Fibroblast of lung (primary cell): ENCODE results near the gene GPR26. TPM values are rescaled to one million over a fixed set of nuclear protein-coding genes. Genes with fewer than 3 reads are reported as not detected.

Source experiments
- DNase-seq, 2 donors: peaks; one replicate each; pipeline versions ENCODE4 v3.0.0 to v3.0.0-alpha.2; 2010; ENCODE audit warnings: low read depth in 2 of 2
- H2AFZ ChIP-seq: 2 replicates; pipeline ENCODE4 v1.5.1; 2012; ENCODE audit warnings: low read length, control low read depth, inconsistent platforms
- H3K27ac ChIP-seq: 2 replicates; pipeline ENCODE4 v1.5.1; 2011; ENCODE audit warnings: low read length, control low read depth; ENCODE audit not compliant: insufficient read depth
- H3K27me3 ChIP-seq: 2 replicates; pipeline ENCODE4 v1.5.1; 2011; ENCODE audit warnings: mild to moderate bottlenecking, low read length; ENCODE audit not compliant: control insufficient read depth, insufficient read depth
- H3K36me3 ChIP-seq: 2 replicates; pipeline ENCODE4 v1.5.1; 2011; ENCODE audit warnings: low read length; ENCODE audit not compliant: control insufficient read depth, insufficient read depth
- H3K4me1 ChIP-seq: 2 replicates; pipeline ENCODE4 v1.5.1; 2011; ENCODE audit warnings: low read length; ENCODE audit not compliant: control insufficient read depth, insufficient read depth; ENCODE audit errors: extremely low read depth
- H3K4me2 ChIP-seq: 2 replicates; pipeline ENCODE4 v1.5.1; 2011; ENCODE audit warnings: low read length, control low read depth; ENCODE audit not compliant: insufficient read depth; ENCODE audit errors: extremely low read depth
- H3K4me3 ChIP-seq, 4 experiments: fragments of 200-600 bp in 1 of 4; sonication (generic) in 1 of 4; replicated peaks in 1 of 4; 2 replicates each; pipeline ENCODE4 v1.5.1; 2011 to 2016; ENCODE audit warnings: low read length in 4 of 4, low read depth in 3 of 4, mild to moderate bottlenecking in 3 of 4, control low read depth in 2 of 4, inconsistent platforms in 1 of 4, mixed read lengths in 1 of 4; ENCODE audit not compliant: insufficient read depth in 1 of 4; ENCODE audit errors: control extremely low read depth in 1 of 4
- H3K79me2 ChIP-seq: 2 replicates; pipeline ENCODE4 v1.5.1; 2012; ENCODE audit warnings: mild to moderate bottlenecking, low read length, inconsistent platforms; ENCODE audit not compliant: control insufficient read depth, insufficient read depth
- H3K9ac ChIP-seq: 2 replicates; pipeline ENCODE4 v1.5.1; 2011; ENCODE audit warnings: mild to moderate bottlenecking, low read length, control low read depth; ENCODE audit not compliant: insufficient read depth
- H3K9me3 ChIP-seq: 2 replicates; pipeline ENCODE4 v1.5.1; 2012; ENCODE audit warnings: low read depth, low read length; ENCODE audit not compliant: control insufficient read depth, insufficient read depth
- H4K20me1 ChIP-seq: 2 replicates; pipeline ENCODE4 v1.5.1; 2011; ENCODE audit warnings: low read length; ENCODE audit not compliant: control insufficient read depth, insufficient read depth; ENCODE audit errors: extremely low read depth
- EZH2 ChIP-seq: IDR thresholded peaks from 2 replicates; pipeline ENCODE4 v1.5.1; 2012; ENCODE audit warnings: low read length, control low read depth, mild to moderate bottlenecking; ENCODE audit errors: missing control alignments
- polyA plus RNA-seq, 2 donors: library from polyadenylated mRNA; depleted of rRNA in 1 of 2; stranded (reverse) in 1 of 2; unstranded in 1 of 2; fragments of >200 nt; gene quantifications; 2 replicates each; pipeline ENCODE4 v1.2.1, GENCODE V29; 2011 to 2012; ENCODE audit warnings: missing spikeins in 1 of 2
- total RNA-seq: library from RNA; depleted of rRNA; stranded (reverse); fragments of >200 nt; gene quantifications from 2 replicates; pipeline ENCODE4 v1.2.1, GENCODE V29; 2014
- TF ChIP-seq, protein P1 (sequence below), 2 donors: IDR thresholded peaks in 1 of 2; conservative IDR thresholded peaks in 1 of 2; 1 replicate in 1 of 2; 2 replicates in 1 of 2; pipeline ENCODE4 v1.5.1; 2011 to 2012; ENCODE audit warnings: low read length in 2 of 2, control low read depth in 1 of 2, inconsistent platforms in 1 of 2, low read depth in 1 of 2, mild to moderate bottlenecking in 1 of 2

GPR26 gene
- total and polyA plus RNA-seq, 2 donors (not counting 1 experiment from before 2014, with no cell fraction given) = not detected

DNA sequence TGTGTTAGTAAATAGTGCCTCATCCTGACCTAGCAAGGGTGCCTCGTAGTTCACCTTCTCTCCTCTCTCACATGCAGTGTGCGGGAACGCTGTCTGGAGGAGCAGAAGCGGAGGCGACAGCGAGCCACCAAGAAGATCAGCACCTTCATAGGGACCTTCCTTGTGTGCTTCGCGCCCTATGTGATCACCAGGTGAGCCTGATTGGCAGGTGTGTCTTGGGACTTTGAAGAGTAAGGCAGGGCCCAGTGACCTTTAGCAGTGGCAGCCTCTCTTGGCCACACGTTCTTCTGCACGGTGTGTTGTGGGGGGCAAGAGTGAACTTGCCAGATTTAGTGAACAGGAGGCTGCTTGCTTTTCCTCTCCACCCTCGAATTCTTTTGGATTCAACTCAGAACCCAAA lies 8.6 kb downstream of the GPR26 start:
- H3K4me1 ChIP-seq = no peaks in the 10 kb centered on the region
- no peaks in the 10 kb centered on the region for H3K27me3 ChIP-seq
- H3K36me3 ChIP-seq = no peaks in the 10 kb centered on the region
- TF ChIP-seq, protein P1, sequence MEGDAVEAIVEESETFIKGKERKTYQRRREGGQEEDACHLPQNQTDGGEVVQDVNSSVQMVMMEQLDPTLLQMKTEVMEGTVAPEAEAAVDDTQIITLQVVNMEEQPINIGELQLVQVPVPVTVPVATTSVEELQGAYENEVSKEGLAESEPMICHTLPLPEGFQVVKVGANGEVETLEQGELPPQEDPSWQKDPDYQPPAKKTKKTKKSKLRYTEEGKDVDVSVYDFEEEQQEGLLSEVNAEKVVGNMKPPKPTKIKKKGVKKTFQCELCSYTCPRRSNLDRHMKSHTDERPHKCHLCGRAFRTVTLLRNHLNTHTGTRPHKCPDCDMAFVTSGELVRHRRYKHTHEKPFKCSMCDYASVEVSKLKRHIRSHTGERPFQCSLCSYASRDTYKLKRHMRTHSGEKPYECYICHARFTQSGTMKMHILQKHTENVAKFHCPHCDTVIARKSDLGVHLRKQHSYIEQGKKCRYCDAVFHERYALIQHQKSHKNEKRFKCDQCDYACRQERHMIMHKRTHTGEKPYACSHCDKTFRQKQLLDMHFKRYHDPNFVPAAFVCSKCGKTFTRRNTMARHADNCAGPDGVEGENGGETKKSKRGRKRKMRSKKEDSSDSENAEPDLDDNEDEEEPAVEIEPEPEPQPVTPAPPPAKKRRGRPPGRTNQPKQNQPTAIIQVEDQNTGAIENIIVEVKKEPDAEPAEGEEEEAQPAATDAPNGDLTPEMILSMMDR (conservative IDR thresholded peaks at IDR 0.05 in 1 of 2, IDR thresholded peaks at IDR 0.05 in 1 of 2; ENCODE audit: low read depth in 1 of 2, low read length in 2 of 2) = no peak
- TF ChIP-seq EZH2 = no peak
- no peaks in the 10 kb centered on the region for H3K79me2 ChIP-seq
- no peak overlapping the region for H2AFZ ChIP-seq
- no peak overlapping the region for H3K4me3 ChIP-seq
- no peak overlapping the region for H3K27ac ChIP-seq
- H3K4me2 ChIP-seq = no peak overlapping the region
- H3K9ac ChIP-seq = no peak overlapping the region
- DNase-seq = no peak
- no peaks in the 10 kb centered on the region for H4K20me1 ChIP-seq
- no peaks in the 10 kb centered on the region for H3K9me3 ChIP-seq

DNA sequence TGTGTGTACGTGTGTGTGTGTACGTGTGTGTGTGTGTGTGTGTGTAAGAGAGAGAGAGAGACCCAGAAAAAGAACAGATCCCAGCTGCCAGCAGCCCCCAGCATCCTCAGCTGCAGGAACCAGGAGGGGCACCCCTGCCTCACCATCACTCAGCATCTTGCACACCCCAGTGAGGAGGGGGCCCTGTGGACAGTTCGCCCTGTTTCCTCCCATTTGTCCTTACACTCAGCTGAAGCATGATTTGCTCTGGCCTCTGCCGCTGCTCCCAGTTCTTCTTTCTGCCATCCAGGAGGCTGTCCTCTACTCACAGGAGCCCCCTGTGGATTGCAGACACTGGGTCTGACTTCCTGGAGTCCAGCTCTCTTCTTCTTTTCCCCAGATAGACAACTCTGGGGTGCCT lies 9.7 kb downstream of the GPR26 start:
- Histone ChIP-seq H2AFZ (no peak overlapping the region), H3K79me2 (no peaks in the 10 kb centered on the region), H3K4me2 (no peak overlapping the region), H3K9ac (no peak overlapping the region), H3K4me3 (no peak overlapping the region), H3K36me3 (no peaks in the 10 kb centered on the region), H3K4me1 (no peaks in the 10 kb centered on the region), H3K27ac (no peak overlapping the region), H3K27me3 (no peaks in the 10 kb centered on the region), H4K20me1 (no peaks in the 10 kb centered on the region), H3K9me3 (no peaks in the 10 kb centered on the region)
- no peak for DNase-seq
- TF ChIP-seq EZH2 = no peak
- TF ChIP-seq, protein P1 (conservative IDR thresholded peaks at IDR 0.05 in 1 of 2, IDR thresholded peaks at IDR 0.05 in 1 of 2; ENCODE audit: low read depth in 1 of 2, low read length in 2 of 2) = no peak

GRCh38 chr10:123677556-123677955 lies 11.4 kb downstream of the GPR26 start:
- DNase-seq = no peak
- Histone ChIP-seq H3K4me1 (no peaks in the 10 kb centered on the region), H3K9ac (no peak overlapping the region), H3K79me2 (no peaks in the 10 kb centered on the region), H4K20me1 (no peaks in the 10 kb centered on the region), H3K9me3 (no peaks in the 10 kb centered on the region), H3K4me3 (no peak overlapping the region), H3K27ac (no peak overlapping the region), H3K36me3 (no peaks in the 10 kb centered on the region), H3K4me2 (no peak overlapping the region), H2AFZ (no peak overlapping the region), H3K27me3 (no peaks in the 10 kb centered on the region)
- TF ChIP-seq, protein P1 (conservative IDR thresholded peaks at IDR 0.05 in 1 of 2, IDR thresholded peaks at IDR 0.05 in 1 of 2; ENCODE audit: low read depth in 1 of 2, low read length in 2 of 2) = no peak
- TF ChIP-seq EZH2 = no peak
